ENCODE results near the gene IL1RAPL1. TPM values are rescaled to one million over a fixed set of nuclear protein-coding genes. Genes with fewer than 3 reads are reported as not detected.
A peak's percentile ranks its signal among the peaks of the same experiment; 100 is the strongest.

The IL1RAPL1 gene
- total RNA-seq, 1 donor from 2014 or later, result 0.16 TPM

DNA sequence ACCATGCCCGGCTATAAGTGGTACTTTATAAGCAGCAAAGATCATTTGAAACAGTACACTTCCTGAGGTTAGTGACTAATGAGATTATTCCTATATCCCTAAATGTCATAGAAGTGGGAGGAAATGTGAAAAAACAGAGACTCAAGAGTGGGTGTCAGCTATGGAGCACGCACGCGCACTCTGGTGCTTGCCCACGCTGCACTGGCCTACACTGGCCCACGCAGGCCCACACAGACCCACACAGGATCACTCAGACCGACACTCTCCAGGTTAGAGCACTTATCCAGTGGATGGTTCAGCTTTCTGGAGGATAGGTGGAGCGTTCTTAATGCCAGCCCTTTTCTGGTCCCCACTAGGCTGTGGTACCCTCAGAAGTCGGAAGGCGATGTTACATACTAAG lies 78.5 kb downstream of the IL1RAPL1 start:
- Mint-ChIP-seq H3K4me1 (ENCODE audit: low read depth, unreplicated experiment) (peaks cover 4% of the 10 kb centered on the region), H3K36me3 (ENCODE audit: low read depth, unreplicated experiment) (no peaks in the 10 kb centered on the region), H3K27me3 (ENCODE audit: low read depth, unreplicated experiment) (no peaks in the 10 kb centered on the region), H3K4me3 (ENCODE audit: unreplicated experiment) (no peak overlapping the region), H3K27ac (ENCODE audit: unreplicated experiment) (no peak overlapping the region), H3K9me3 (ENCODE audit: unreplicated experiment) (no peaks in the 10 kb centered on the region)
- Histone ChIP-seq H3K9me3 (ENCODE audit: insufficient read depth, low read depth, low read length) (no peaks in the 10 kb centered on the region), H3K4me2 (ENCODE audit: low read length) (no peak overlapping the region), H3K27ac (ENCODE audit: low read depth, low read length) (no peak overlapping the region), H3K27me3 (ENCODE audit: insufficient read depth, low read length) (no peaks in the 10 kb centered on the region), H3K36me3 (ENCODE audit: insufficient read depth, low read length) (no peaks in the 10 kb centered on the region), H3K9ac (ENCODE audit: low read length) (no peak overlapping the region), H3K4me1 (ENCODE audit: insufficient read depth, low read length) (no peaks in the 10 kb centered on the region), H3K4me3 (ENCODE audit: insufficient read depth, low read depth, low read length) (no peak overlapping the region), H2AFZ (ENCODE audit: low read depth, low read length) (no peak overlapping the region), H3K79me2 (ENCODE audit: insufficient read depth, low read length) (no peaks in the 10 kb centered on the region), H4K20me1 (ENCODE audit: insufficient read depth, low read length) (no peaks in the 10 kb centered on the region)
- no peak for DNase-seq (ENCODE audit: low read depth)
- TF ChIP-seq EZH2 (IDR thresholded peaks at IDR 0.05; ENCODE audit: insufficient read depth, low read length), result no peak
- TF ChIP-seq, protein P1, sequence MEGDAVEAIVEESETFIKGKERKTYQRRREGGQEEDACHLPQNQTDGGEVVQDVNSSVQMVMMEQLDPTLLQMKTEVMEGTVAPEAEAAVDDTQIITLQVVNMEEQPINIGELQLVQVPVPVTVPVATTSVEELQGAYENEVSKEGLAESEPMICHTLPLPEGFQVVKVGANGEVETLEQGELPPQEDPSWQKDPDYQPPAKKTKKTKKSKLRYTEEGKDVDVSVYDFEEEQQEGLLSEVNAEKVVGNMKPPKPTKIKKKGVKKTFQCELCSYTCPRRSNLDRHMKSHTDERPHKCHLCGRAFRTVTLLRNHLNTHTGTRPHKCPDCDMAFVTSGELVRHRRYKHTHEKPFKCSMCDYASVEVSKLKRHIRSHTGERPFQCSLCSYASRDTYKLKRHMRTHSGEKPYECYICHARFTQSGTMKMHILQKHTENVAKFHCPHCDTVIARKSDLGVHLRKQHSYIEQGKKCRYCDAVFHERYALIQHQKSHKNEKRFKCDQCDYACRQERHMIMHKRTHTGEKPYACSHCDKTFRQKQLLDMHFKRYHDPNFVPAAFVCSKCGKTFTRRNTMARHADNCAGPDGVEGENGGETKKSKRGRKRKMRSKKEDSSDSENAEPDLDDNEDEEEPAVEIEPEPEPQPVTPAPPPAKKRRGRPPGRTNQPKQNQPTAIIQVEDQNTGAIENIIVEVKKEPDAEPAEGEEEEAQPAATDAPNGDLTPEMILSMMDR (IDR thresholded peaks at IDR 0.05; ENCODE audit: insufficient read depth, low read depth, low read length), result no peak
- FAIRE-seq, result no peak

DNA sequence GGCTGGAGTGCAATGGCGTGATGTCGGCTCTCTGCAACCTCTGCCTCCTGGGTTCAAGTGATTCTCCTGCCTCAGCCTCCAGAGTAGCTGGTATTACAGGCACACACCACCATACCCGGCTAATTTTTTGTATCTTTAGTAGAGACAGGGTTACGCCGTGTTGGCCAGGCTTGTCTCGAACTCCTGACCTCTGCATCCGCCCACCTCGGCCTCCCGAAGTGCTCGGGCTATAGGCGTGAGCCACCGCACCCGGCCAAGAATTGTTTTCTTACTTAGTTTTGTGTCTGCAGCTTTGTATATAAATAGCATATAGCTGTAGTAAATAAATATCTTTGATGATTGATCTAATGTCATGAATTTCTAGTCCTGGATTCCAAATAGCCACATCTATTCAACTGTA lies 81.1 kb downstream of the IL1RAPL1 start:
- Histone ChIP-seq H3K27me3 (ENCODE audit: insufficient read depth, low read length) (no peaks in the 10 kb centered on the region), H4K20me1 (ENCODE audit: insufficient read depth, low read length) (no peaks in the 10 kb centered on the region), H3K4me3 (ENCODE audit: insufficient read depth, low read depth, low read length) (no peak overlapping the region), H3K27ac (ENCODE audit: low read depth, low read length) (no peak overlapping the region), H3K4me1 (ENCODE audit: insufficient read depth, low read length) (no peaks in the 10 kb centered on the region), H3K4me2 (ENCODE audit: low read length) (no peak overlapping the region), H3K9ac (ENCODE audit: low read length) (no peak overlapping the region), H3K36me3 (ENCODE audit: insufficient read depth, low read length) (no peaks in the 10 kb centered on the region), H3K79me2 (ENCODE audit: insufficient read depth, low read length) (no peaks in the 10 kb centered on the region), H2AFZ (ENCODE audit: low read depth, low read length) (no peak overlapping the region), H3K9me3 (ENCODE audit: insufficient read depth, low read depth, low read length) (no peaks in the 10 kb centered on the region)
- peaks cover 4% of the 10 kb centered on the region for H3K4me1 Mint-ChIP-seq (ENCODE audit: low read depth, unreplicated experiment)
- DNase-seq (ENCODE audit: low read depth) (no peak), FAIRE-seq (no peak)
- H3K36me3 Mint-ChIP-seq (ENCODE audit: low read depth, unreplicated experiment), result no peaks in the 10 kb centered on the region
- no peak for TF ChIP-seq EZH2 (IDR thresholded peaks at IDR 0.05; ENCODE audit: insufficient read depth, low read length)
- TF ChIP-seq, protein P1 (IDR thresholded peaks at IDR 0.05; ENCODE audit: insufficient read depth, low read depth, low read length), result no peak
- H3K27me3 Mint-ChIP-seq (ENCODE audit: low read depth, unreplicated experiment), result no peaks in the 10 kb centered on the region
- no peak overlapping the region for H3K4me3 Mint-ChIP-seq (ENCODE audit: unreplicated experiment)
- no peak overlapping the region for H3K27ac Mint-ChIP-seq (ENCODE audit: unreplicated experiment)
- no peaks in the 10 kb centered on the region for H3K9me3 Mint-ChIP-seq (ENCODE audit: unreplicated experiment)

DNA sequence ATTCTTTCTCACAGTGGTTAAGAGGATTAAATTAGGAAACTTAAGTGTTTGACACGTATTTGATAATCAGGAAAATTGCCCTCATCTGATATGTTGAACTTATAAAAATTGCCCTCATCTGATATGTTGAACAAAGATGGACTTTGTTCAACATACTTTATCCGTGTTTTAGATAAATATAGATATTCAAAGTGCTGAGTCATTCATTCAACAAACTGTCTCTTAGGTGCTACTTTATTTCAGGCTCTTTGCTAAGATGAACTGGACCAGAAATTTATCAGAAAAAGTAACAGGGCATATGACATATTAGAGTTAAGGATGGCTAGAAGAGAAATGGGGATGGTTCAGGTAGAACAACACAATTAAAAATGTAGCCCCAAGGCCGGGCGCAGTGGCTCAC lies 81.7 kb downstream of the IL1RAPL1 start:
- H2AFZ ChIP-seq (ENCODE audit: low read depth, low read length), result no peak overlapping the region
- Mint-ChIP-seq H3K4me3 (ENCODE audit: unreplicated experiment) (no peak overlapping the region), H3K36me3 (ENCODE audit: low read depth, unreplicated experiment) (no peaks in the 10 kb centered on the region), H3K9me3 (ENCODE audit: unreplicated experiment) (no peaks in the 10 kb centered on the region), H3K27me3 (ENCODE audit: low read depth, unreplicated experiment) (no peaks in the 10 kb centered on the region), H3K4me1 (ENCODE audit: low read depth, unreplicated experiment) (peaks cover 4% of the 10 kb centered on the region), H3K27ac (ENCODE audit: unreplicated experiment) (no peak overlapping the region)
- TF ChIP-seq EZH2 (IDR thresholded peaks at IDR 0.05; ENCODE audit: insufficient read depth, low read length), result no peak
- TF ChIP-seq, protein P1 (IDR thresholded peaks at IDR 0.05; ENCODE audit: insufficient read depth, low read depth, low read length), result no peak
- no peaks in the 10 kb centered on the region for H3K4me1 ChIP-seq (ENCODE audit: insufficient read depth, low read length)
- H3K9me3 ChIP-seq (ENCODE audit: insufficient read depth, low read depth, low read length), result no peaks in the 10 kb centered on the region
- no peaks in the 10 kb centered on the region for H3K27me3 ChIP-seq (ENCODE audit: insufficient read depth, low read length)
- no peak overlapping the region for H3K9ac ChIP-seq (ENCODE audit: low read length)
- no peaks in the 10 kb centered on the region for H3K79me2 ChIP-seq (ENCODE audit: insufficient read depth, low read length)
- H3K27ac ChIP-seq (ENCODE audit: low read depth, low read length), result no peak overlapping the region
- peak; percentile 84 for FAIRE-seq
- DNase-seq (ENCODE audit: low read depth), result no peak
- no peaks in the 10 kb centered on the region for H3K36me3 ChIP-seq (ENCODE audit: insufficient read depth, low read length)
- no peak overlapping the region for H3K4me2 ChIP-seq (ENCODE audit: low read length)
- H3K4me3 ChIP-seq (ENCODE audit: insufficient read depth, low read depth, low read length), result no peak overlapping the region
- H4K20me1 ChIP-seq (ENCODE audit: insufficient read depth, low read length), result no peaks in the 10 kb centered on the region
